Measurements from ENCODE around the gene BMP6. TPM values are rescaled to one million over a fixed set of nuclear protein-coding genes. Genes with fewer than 3 reads are reported as not detected.

BMP6 gene
- polyA plus RNA-seq, 3 donors, result not detected

- Histone ChIP-seq H3K9ac (ENCODE audit: insufficient read depth, low read length, poor library complexity, severe bottlenecking) (peak within 1 kb of the TSS; percentile 65), H4K20me1 (ENCODE audit: insufficient read depth, low read length) (peaks cover 4% of the 10 kb centered on the region), H2AFZ (ENCODE audit: insufficient read depth, low read depth, low read length, poor library complexity, severe bottlenecking) (peak within 1 kb of the TSS; percentile 90), H3K4me3 (replicated peaks in 1 of 3; ENCODE audit: low read depth in 2 of 3, low read length in 3 of 3) (peak within 1 kb of the TSS; percentile 60 to 80 (median 61)), H3K79me2 (ENCODE audit: insufficient read depth, low read length) (peaks cover 38% of the 10 kb centered on the region), H3K27me3 (ENCODE audit: control insufficient read depth in 2 of 2, insufficient read depth in 2 of 2, low read length in 2 of 2) (peaks cover 0 to 9% of the 10 kb centered on the region in 2 donors), H3K4me1 (ENCODE audit: control insufficient read depth in 1 of 2, insufficient read depth in 2 of 2, low read length in 2 of 2) (peaks cover 12 to 16% of the 10 kb centered on the region in 2 donors), H3K36me3 (replicated peaks in 1 of 2; ENCODE audit: control insufficient read depth in 1 of 2, insufficient read depth in 2 of 2, low read length in 2 of 2) (no peaks in the 10 kb centered on the region), H3K27ac (ENCODE audit: low read depth in 1 of 2, low read length in 2 of 2) (peak within 1 kb of the TSS in 1 of 2 donors; percentile 14), H3K9me3 (replicated peaks in 1 of 2; ENCODE audit: control insufficient read depth in 1 of 2, insufficient read depth in 1 of 2, low read length in 2 of 2) (no peaks in the 10 kb centered on the region), H3K4me2 (replicated peaks; ENCODE audit: extremely low read depth, low read length, poor library complexity, severe bottlenecking) (peak within 1 kb of the TSS; percentile 91)
- H3K4me3 Mint-ChIP-seq, result peak within 1 kb of the TSS; percentile 83 to 93
- DNase-seq, result peak; percentile 35 to 49 (median 43)
- WGBS (ENCODE audit: insufficient coverage), result 3% methylated on average over 35 of the region's 75 CpGs
- peaks cover 12% of the 10 kb centered on the region for H3K4me1 Mint-ChIP-seq
- intact Hi-C loops (cut with micrococcal nuclease), result no loop called here
- no peak for TF ChIP-seq CTCF (IDR thresholded peaks at IDR 0.05)
- peaks cover 0 to 4% (median 0%) of the 10 kb centered on the region in 3 donors for H3K27me3 Mint-ChIP-seq (ENCODE audit: low read depth in 3 of 3)
- no peaks in the 10 kb centered on the region for H3K36me3 Mint-ChIP-seq
- H3K27ac Mint-ChIP-seq, result peak within 1 kb of the TSS in 5 of 7 donors; percentile 4 to 64 (median 54)
- H3K9me3 Mint-ChIP-seq, result no peaks in the 10 kb centered on the region
Observed at GRCh38 chr6:7910654-7911344, 184.9 kb downstream of the BMP6 start, which contains the start of gene TXNDC5. Gene TXNDC5 (minus strand): TSS chr6:7910788. CDS start chr6:7910776, 12 bp downstream.

DNA sequence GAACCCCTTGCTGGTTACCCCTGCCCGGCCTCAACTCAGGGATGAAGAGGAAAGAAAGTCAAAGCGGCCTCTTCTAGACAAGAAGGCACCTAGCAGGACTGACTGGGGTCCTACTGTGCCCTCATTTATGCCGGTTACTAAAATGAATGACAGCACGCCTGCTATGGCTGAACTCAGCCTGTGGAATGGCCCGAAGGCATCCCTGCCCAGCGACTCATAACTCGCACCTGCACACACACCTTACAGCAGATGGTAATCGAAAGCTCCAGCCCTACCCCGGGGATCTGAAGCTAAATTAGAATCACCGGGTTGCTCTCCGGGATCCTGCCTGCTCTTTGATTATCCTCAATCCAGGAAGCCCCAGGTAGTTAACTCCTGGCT, 185.4 kb downstream of the BMP6 start:
- Histone ChIP-seq H3K4me2 (replicated peaks; ENCODE audit: extremely low read depth, low read length, poor library complexity, severe bottlenecking) (peak overlapping the region; percentile 69), H3K79me2 (ENCODE audit: insufficient read depth, low read length) (peaks cover 35% of the 10 kb centered on the region), H3K27ac (ENCODE audit: low read depth in 1 of 2, low read length in 2 of 2) (no peak overlapping the region), H3K27me3 (ENCODE audit: control insufficient read depth in 2 of 2, insufficient read depth in 2 of 2, low read length in 2 of 2) (peaks cover 0 to 9% of the 10 kb centered on the region in 2 donors), H3K4me1 (ENCODE audit: control insufficient read depth in 1 of 2, insufficient read depth in 2 of 2, low read length in 2 of 2) (peaks cover 12 to 16% of the 10 kb centered on the region in 2 donors), H3K9me3 (replicated peaks in 1 of 2; ENCODE audit: control insufficient read depth in 1 of 2, insufficient read depth in 1 of 2, low read length in 2 of 2) (no peaks in the 10 kb centered on the region), H3K4me3 (replicated peaks in 1 of 3; ENCODE audit: low read depth in 2 of 3, low read length in 3 of 3) (peak overlapping the region; percentile 60 to 75 (median 61)), H4K20me1 (ENCODE audit: insufficient read depth, low read length) (peaks cover 4% of the 10 kb centered on the region), H3K9ac (ENCODE audit: insufficient read depth, low read length, poor library complexity, severe bottlenecking) (peak overlapping the region; percentile 42), H2AFZ (ENCODE audit: insufficient read depth, low read depth, low read length, poor library complexity, severe bottlenecking) (peak overlapping the region; percentile 90), H3K36me3 (replicated peaks in 1 of 2; ENCODE audit: control insufficient read depth in 1 of 2, insufficient read depth in 2 of 2, low read length in 2 of 2) (no peaks in the 10 kb centered on the region)
- DNase-seq, result no peak
- Mint-ChIP-seq H3K4me1 (peaks cover 12% of the 10 kb centered on the region), H3K36me3 (no peaks in the 10 kb centered on the region), H3K4me3 (peak overlapping the region; percentile 76 to 93), H3K9me3 (no peaks in the 10 kb centered on the region), H3K27ac (peak overlapping the region in 2 of 7 donors; percentile 4 to 54), H3K27me3 (ENCODE audit: low read depth in 3 of 3) (peaks cover 0 to 4% (median 0%) of the 10 kb centered on the region in 3 donors)
- 90% methylated on average over 10 of the region's 11 CpGs for WGBS (ENCODE audit: insufficient coverage)
- no peak for TF ChIP-seq CTCF (IDR thresholded peaks at IDR 0.05)
- intact Hi-C loops (cut with micrococcal nuclease), result no loop called here

All from CD14-positive monocyte (primary cell).